SU-DHL-6 (cell line): ENCODE measurements around the gene GOLGA8T.
"Not testable (repeated sequence)": the region's sequence is repeated elsewhere in the genome, so short reads cannot be mapped to it uniquely, and the experiment has no call there.

Experiments used
- H2AFZ ChIP-seq: fragments of 200-600 bp; sonication (generic); 2 replicates; pipeline ENCODE4 v1.6.1; 2014; ENCODE audit warnings: low read depth, mild to moderate bottlenecking, moderate library complexity, mixed read lengths, antibody characterized with exemption, low read length; ENCODE audit not compliant: severe bottlenecking
- H3F3A ChIP-seq: fragments of 200-600 bp; shearing (Covaris generic); 2 replicates; pipeline ENCODE4 v1.6.0; 2016; ENCODE audit warnings: antibody characterized with exemption, mild to moderate bottlenecking; ENCODE audit not compliant: insufficient read depth
- H3K27ac ChIP-seq: fragments of 200-600 bp; sonication (generic); 2 replicates; pipeline ENCODE4 v1.5.1; 2016; ENCODE audit warnings: low read depth, mild to moderate bottlenecking, low read length, moderate library complexity, mixed read lengths
- H3K27me3 ChIP-seq: fragments of 200-600 bp; sonication (generic), shearing (Covaris generic); 2 replicates; pipeline ENCODE4 v1.6.0; 2014; ENCODE audit warnings: mild to moderate bottlenecking, low read length
- H3K36me3 ChIP-seq: fragments of 200-600 bp; sonication (generic); 2 replicates; pipeline ENCODE4 v1.6.1; 2014; ENCODE audit warnings: mild to moderate bottlenecking, low read length, mixed read lengths
- H3K4me2 ChIP-seq: fragments of 300-600, 200-600 bp; shearing (Covaris generic), sonication (generic); 2 replicates; pipeline ENCODE4 v1.6.0; 2014; ENCODE audit warnings: low read length, low read depth, mild to moderate bottlenecking; ENCODE audit not compliant: poor library complexity, severe bottlenecking
- H3K4me3 ChIP-seq: fragments of 200-600 bp; sonication (generic); 2 replicates; pipeline ENCODE4 v1.5.1; 2014; ENCODE audit warnings: antibody characterized with exemption, low read length, mild to moderate bottlenecking, mixed read lengths; ENCODE audit not compliant: insufficient read depth, poor library complexity, severe bottlenecking
- H3K79me2 ChIP-seq: fragments of 200-600 bp; sonication (generic); 2 replicates; pipeline ENCODE4 v1.6.1; 2014; ENCODE audit warnings: mild to moderate bottlenecking, low read length, moderate library complexity; ENCODE audit not compliant: insufficient read depth
- H3K9ac ChIP-seq: fragments of 200-600 bp; sonication (generic); 2 replicates; pipeline ENCODE4 v1.7.0; 2014; ENCODE audit warnings: mild to moderate bottlenecking, low read length
- H3K9me2 ChIP-seq: fragments of 200-600 bp; sonication (generic); replicated peaks from 2 replicates; pipeline ENCODE4 v1.6.1; 2014; ENCODE audit warnings: low read length; ENCODE audit not compliant: insufficient read depth
- H3K9me3 ChIP-seq: fragments of 200-600 bp; sonication (generic); 2 replicates; pipeline ENCODE4 v1.6.1; 2014; ENCODE audit warnings: low read length, mixed read lengths; ENCODE audit not compliant: insufficient read depth
- H4K20me1 ChIP-seq: fragments of 200-600 bp; sonication (generic); 2 replicates; pipeline ENCODE4 v1.6.1; 2014; ENCODE audit warnings: low read depth, mild to moderate bottlenecking, antibody characterized with exemption, low read length, moderate library complexity, mixed read lengths

The GOLGA8T gene

GRCh38 chr15:30176613-30177012, 41.8 kb downstream of the GOLGA8T start:
- H3K4me2 ChIP-seq, H3K9ac ChIP-seq, H3K27me3 ChIP-seq, H3K79me2 ChIP-seq, H3K9me3 ChIP-seq, H3K27ac ChIP-seq, H3K4me3 ChIP-seq, H2AFZ ChIP-seq, H3K9me2 ChIP-seq, H3K36me3 ChIP-seq, H3F3A ChIP-seq, H4K20me1 ChIP-seq: not testable (repeated sequence)

GRCh38 chr15:30179814-30180213, 45.0 kb downstream of the GOLGA8T start:
- H3K79me2 ChIP-seq, H3K27me3 ChIP-seq, H3F3A ChIP-seq, H3K9ac ChIP-seq, H3K4me2 ChIP-seq, H2AFZ ChIP-seq, H3K36me3 ChIP-seq, H4K20me1 ChIP-seq, H3K9me3 ChIP-seq, H3K4me3 ChIP-seq, H3K9me2 ChIP-seq, H3K27ac ChIP-seq: not testable (repeated sequence)

- H3K27me3 ChIP-seq, H3K4me2 ChIP-seq, H3K4me3 ChIP-seq, H3K36me3 ChIP-seq, H2AFZ ChIP-seq, H3K9me3 ChIP-seq, H3K79me2 ChIP-seq, H3F3A ChIP-seq, H3K27ac ChIP-seq, H3K9ac ChIP-seq, H4K20me1 ChIP-seq, H3K9me2 ChIP-seq: not testable (repeated sequence)
Observed at GRCh38 chr15:30185495-30185894, 50.6 kb downstream of the GOLGA8T start.

GRCh38 chr15:30187429-30187828, 52.6 kb downstream of the GOLGA8T start:
- H3K4me3 ChIP-seq, H3K79me2 ChIP-seq, H3K9ac ChIP-seq, H3K27me3 ChIP-seq, H3K9me3 ChIP-seq, H3K4me2 ChIP-seq, H3F3A ChIP-seq, H2AFZ ChIP-seq, H4K20me1 ChIP-seq, H3K9me2 ChIP-seq, H3K27ac ChIP-seq, H3K36me3 ChIP-seq: not testable (repeated sequence)

- not testable (repeated sequence) for H3K4me3 ChIP-seq, H4K20me1 ChIP-seq, H3K27ac ChIP-seq, H3K27me3 ChIP-seq, H2AFZ ChIP-seq, H3K9ac ChIP-seq, H3K36me3 ChIP-seq, H3F3A ChIP-seq, H3K4me2 ChIP-seq, H3K9me2 ChIP-seq, H3K79me2 ChIP-seq, H3K9me3 ChIP-seq
Observed at GRCh38 chr15:30189754-30190153, 54.9 kb downstream of the GOLGA8T start.

- not testable (repeated sequence) for H3K27ac ChIP-seq, H3K9ac ChIP-seq, H3K4me3 ChIP-seq, H2AFZ ChIP-seq, H3K36me3 ChIP-seq, H3K4me2 ChIP-seq, H3K9me2 ChIP-seq, H3K9me3 ChIP-seq, H3K27me3 ChIP-seq, H3K79me2 ChIP-seq, H3F3A ChIP-seq, H4K20me1 ChIP-seq
Observed at GRCh38 chr15:30191143-30191542, 56.3 kb downstream of the GOLGA8T start.

GRCh38 chr15:30191639-30192038, 56.8 kb downstream of the GOLGA8T start:
- not testable (repeated sequence) for H3K36me3 ChIP-seq, H3K9me3 ChIP-seq, H3F3A ChIP-seq, H3K27ac ChIP-seq, H3K4me3 ChIP-seq, H3K27me3 ChIP-seq, H4K20me1 ChIP-seq, H2AFZ ChIP-seq, H3K9ac ChIP-seq, H3K9me2 ChIP-seq, H3K4me2 ChIP-seq, H3K79me2 ChIP-seq

- not testable (repeated sequence) for H3K27ac ChIP-seq, H4K20me1 ChIP-seq, H3K27me3 ChIP-seq, H3K9ac ChIP-seq, H3K79me2 ChIP-seq, H2AFZ ChIP-seq, H3K4me3 ChIP-seq, H3K36me3 ChIP-seq, H3F3A ChIP-seq, H3K9me3 ChIP-seq, H3K9me2 ChIP-seq, H3K4me2 ChIP-seq
Observed at GRCh38 chr15:30192119-30192745, 57.4 kb downstream of the GOLGA8T start.
